ACC112 (cell line): ENCODE results near the gene KRTAP5-3.
"Not testable (repeated sequence)": the region's sequence is repeated elsewhere in the genome, so short reads cannot be mapped to it uniquely, and the experiment has no call there.

Experiments used
- H2AFZ ChIP-seq: fragments of 200-600 bp; sonication (generic); one replicate; pipeline ENCODE4 v1.6.0; 2017; ENCODE audit warnings: antibody characterized with exemption, low read length; ENCODE audit not compliant: unreplicated experiment
- H3K27ac ChIP-seq: fragments of 200-600 bp; sonication (generic); 2 replicates; pipeline ENCODE4 v1.5.1; 2014; ENCODE audit warnings: low read depth, mild to moderate bottlenecking, antibody characterized with exemption, low read length, moderate library complexity
- H3K27me3 ChIP-seq: fragments of 200-600 bp; sonication (generic); 2 replicates; pipeline ENCODE4 v1.6.1; 2014; ENCODE audit warnings: mild to moderate bottlenecking, antibody characterized with exemption, low read length, moderate library complexity, mixed read lengths; ENCODE audit not compliant: insufficient read depth
- H3K36me3 ChIP-seq: fragments of 200-600 bp; sonication (generic); 2 replicates; pipeline ENCODE4 v1.6.1; 2016; ENCODE audit warnings: mild to moderate bottlenecking, antibody characterized with exemption, low read length, moderate library complexity, mixed read lengths; ENCODE audit not compliant: insufficient read depth
- H3K4me1 ChIP-seq: fragments of 200-600 bp; sonication (generic); one replicate; pipeline ENCODE4 v1.6.1; 2016; ENCODE audit warnings: low read length, mixed read lengths; ENCODE audit not compliant: insufficient read depth, unreplicated experiment, control insufficient read depth
- H3K4me3 ChIP-seq: fragments of 200-600 bp; sonication (generic); 2 replicates; pipeline ENCODE4 v1.5.1; 2014; ENCODE audit warnings: mild to moderate bottlenecking, low read depth, low read length
- H3K79me2 ChIP-seq: fragments of 200-600 bp; sonication (generic); one replicate; pipeline ENCODE4 v1.6.0; 2016; ENCODE audit warnings: low read length; ENCODE audit not compliant: control insufficient read depth, unreplicated experiment, insufficient read depth

The KRTAP5-3 gene

GRCh38 chr11:1597331-1597993, 10.8 kb downstream of the KRTAP5-3 start:
- Histone ChIP-seq H2AFZ (no peak overlapping the region), H3K27me3 (peaks cover 88% of the 10 kb centered on the region), H3K79me2 (no peaks in the 10 kb centered on the region), H3K4me1 (no peaks in the 10 kb centered on the region), H3K36me3 (no peaks in the 10 kb centered on the region), H3K27ac (no peak overlapping the region), H3K4me3 (no peak overlapping the region)

DNA sequence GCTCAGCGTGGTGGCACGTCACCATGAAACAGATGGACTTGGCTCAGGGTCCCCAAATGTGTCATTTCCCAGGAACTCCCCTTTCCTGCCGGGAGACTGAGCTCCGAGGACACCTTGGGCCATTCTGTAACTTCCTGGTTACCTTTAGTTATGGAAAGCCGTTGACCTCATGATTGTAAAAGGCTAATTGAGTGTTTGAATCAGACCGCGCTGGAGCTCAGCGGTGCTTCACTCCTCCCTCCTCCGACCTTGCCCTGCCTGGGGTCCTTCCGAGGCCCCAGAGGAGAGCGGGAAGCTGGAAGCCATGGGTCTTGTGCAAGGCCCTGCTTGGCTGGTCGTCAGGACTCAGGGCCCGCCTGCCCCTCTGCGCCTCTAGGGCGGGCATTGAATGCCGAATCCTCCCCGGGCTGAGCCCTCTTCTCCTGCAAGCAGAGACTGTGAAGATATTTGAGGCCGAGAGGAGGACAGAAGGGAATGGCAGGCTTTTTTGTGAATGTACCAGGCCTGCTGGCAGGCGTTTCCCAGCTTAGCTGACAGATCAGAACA, 11.6 kb downstream of the KRTAP5-3 start:
- not testable (repeated sequence) for H3K4me3 ChIP-seq, H3K27ac ChIP-seq, H3K79me2 ChIP-seq, H3K36me3 ChIP-seq, H2AFZ ChIP-seq, H3K4me1 ChIP-seq
- peaks cover 88% of the 10 kb centered on the region for H3K27me3 ChIP-seq

GRCh38 chr11:1595994-1596575, 12.2 kb downstream of the KRTAP5-3 start:
- not testable (repeated sequence) for H3K4me3 ChIP-seq, H2AFZ ChIP-seq, H3K4me1 ChIP-seq, H3K36me3 ChIP-seq, H3K79me2 ChIP-seq, H3K27ac ChIP-seq
- peaks cover 87% of the 10 kb centered on the region for H3K27me3 ChIP-seq

- Histone ChIP-seq H3K4me3 (no peak overlapping the region), H3K79me2 (no peaks in the 10 kb centered on the region), H3K36me3 (no peaks in the 10 kb centered on the region), H3K27me3 (peaks cover 83% of the 10 kb centered on the region), H3K27ac (no peak overlapping the region), H2AFZ (no peak overlapping the region), H3K4me1 (no peaks in the 10 kb centered on the region)
These were observed 15.6 kb downstream of the KRTAP5-3 start for GRCh38 chr11:1592628-1593027.

GRCh38 chr11:1589996-1590395, 18.3 kb downstream of the KRTAP5-3 start:
- Histone ChIP-seq H3K4me1 (no peaks in the 10 kb centered on the region), H3K4me3 (no peak overlapping the region), H2AFZ (no peak overlapping the region), H3K36me3 (no peaks in the 10 kb centered on the region), H3K27me3 (peaks cover 66% of the 10 kb centered on the region), H3K27ac (no peak overlapping the region), H3K79me2 (no peaks in the 10 kb centered on the region)

GRCh38 chr11:1589191-1589963, 18.9 kb downstream of the KRTAP5-3 start:
- H2AFZ ChIP-seq, H3K4me3 ChIP-seq, H3K27ac ChIP-seq, H3K79me2 ChIP-seq, H3K36me3 ChIP-seq, H3K4me1 ChIP-seq: not testable (repeated sequence)
- H3K27me3 ChIP-seq: peaks cover 61% of the 10 kb centered on the region

DNA sequence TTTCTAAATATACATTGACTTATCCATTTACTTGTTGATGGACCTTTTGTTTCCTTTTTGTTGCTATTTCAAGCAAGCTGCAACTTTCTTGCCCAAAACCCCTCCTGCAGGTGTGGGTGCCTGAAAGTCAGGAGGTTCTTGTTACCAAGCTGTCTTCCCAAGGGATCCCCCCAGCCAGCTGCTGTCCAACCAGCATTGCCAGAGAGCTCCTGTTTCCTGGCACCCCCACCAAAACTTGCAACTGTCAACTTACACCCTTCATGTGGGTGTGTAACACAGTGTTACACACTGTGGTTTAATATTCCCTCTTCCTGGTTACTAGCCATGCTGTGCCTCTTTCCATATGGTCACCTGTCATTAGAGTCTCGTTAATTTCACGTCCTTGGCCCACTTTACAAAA, 21.6 kb downstream of the KRTAP5-3 start:
- H3K27me3 ChIP-seq: peaks cover 48% of the 10 kb centered on the region
- H3K27ac ChIP-seq: no peak overlapping the region
- no peak overlapping the region for H2AFZ ChIP-seq
- no peak overlapping the region for H3K4me3 ChIP-seq
- H3K4me1 ChIP-seq: no peaks in the 10 kb centered on the region
- no peaks in the 10 kb centered on the region for H3K36me3 ChIP-seq
- H3K79me2 ChIP-seq: no peaks in the 10 kb centered on the region

DNA sequence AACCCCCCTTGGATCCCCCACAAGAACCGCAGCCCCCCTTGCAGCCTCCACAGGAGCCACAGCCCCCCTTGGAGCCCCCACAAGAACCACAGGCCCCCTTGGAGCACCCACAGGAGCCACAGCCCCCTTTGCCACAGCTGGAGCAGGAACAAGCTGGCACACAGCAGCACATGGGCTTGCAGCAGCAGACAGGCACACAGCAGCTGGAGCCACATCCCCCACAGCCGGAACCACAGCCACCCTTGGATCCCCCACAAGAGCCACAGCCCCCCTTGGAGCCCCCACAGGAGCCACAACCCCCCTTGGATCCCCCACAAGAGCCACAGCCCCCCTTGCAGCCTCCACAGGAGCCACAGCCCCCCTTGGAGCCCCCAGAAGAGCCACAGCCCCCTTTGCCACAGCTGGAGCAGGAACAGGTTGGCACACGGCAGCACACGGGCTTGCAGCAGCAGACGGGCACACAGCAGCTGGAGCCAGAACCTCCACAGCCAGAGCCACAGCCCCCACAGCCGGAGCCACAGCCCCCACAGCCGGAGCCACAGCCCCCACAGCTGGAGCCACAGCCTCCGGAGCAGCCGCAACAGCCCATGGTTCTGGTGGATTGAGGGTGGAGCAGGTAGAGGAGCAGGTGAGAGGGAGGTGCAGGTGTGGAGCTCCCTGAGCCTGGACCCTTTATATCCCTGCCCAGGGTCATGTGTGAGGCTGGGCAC, 23.4 kb downstream of the KRTAP5-3 start, which contains the start of gene KRTAP5-1:
TSS of gene KRTAP5-1 (minus strand) at position 623 of the 710 bp plus-strand sequence. CDS start at position 589, 34 bp downstream.
- not testable (repeated sequence) for H3K4me1 ChIP-seq, H2AFZ ChIP-seq, H3K36me3 ChIP-seq, H3K79me2 ChIP-seq, H3K4me3 ChIP-seq, H3K27ac ChIP-seq
- peaks cover 35% of the 10 kb centered on the region for H3K27me3 ChIP-seq

- not testable (repeated sequence) for H3K4me3 ChIP-seq, H2AFZ ChIP-seq, H3K36me3 ChIP-seq, H3K4me1 ChIP-seq, H3K27ac ChIP-seq, H3K79me2 ChIP-seq
- peaks cover 29% of the 10 kb centered on the region; the same call in 1 of the 2 replicates for H3K27me3 ChIP-seq
These were observed 25.4 kb downstream of the KRTAP5-3 start for GRCh38 chr11:1582909-1583308.

DNA sequence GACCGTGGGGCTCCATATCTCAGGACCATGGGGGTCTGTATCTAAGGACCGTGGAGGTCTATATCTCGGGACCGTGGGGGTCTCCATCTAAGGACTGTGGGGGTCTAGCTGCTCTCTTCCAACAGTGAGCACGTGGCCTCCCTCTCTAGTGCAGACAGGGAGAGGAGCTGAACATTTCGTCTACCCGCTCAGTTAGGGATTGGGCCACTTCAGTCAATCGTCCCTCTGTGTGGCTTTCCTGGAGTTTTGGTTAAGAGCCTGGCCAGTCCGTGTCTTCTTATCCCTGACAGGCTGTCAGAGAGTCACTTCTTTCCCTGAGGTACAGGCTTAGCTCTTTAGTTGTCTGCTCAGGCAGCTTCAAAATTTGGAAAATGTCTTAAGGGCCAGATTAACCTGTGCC, 26.3 kb downstream of the KRTAP5-3 start:
- Histone ChIP-seq H3K79me2 (no peaks in the 10 kb centered on the region), H3K27me3 (peaks cover 29% of the 10 kb centered on the region; the same call in 1 of the 2 replicates), H3K36me3 (no peaks in the 10 kb centered on the region), H3K4me1 (no peaks in the 10 kb centered on the region), H2AFZ (no peak overlapping the region), H3K27ac (no peak overlapping the region), H3K4me3 (no peak overlapping the region)
